Upper lobe of left lung (tissue), 6 donors: ENCODE measurements around the gene PIK3CA. TPM values are rescaled to one million over a fixed set of nuclear protein-coding genes. Genes with fewer than 3 reads are reported as not detected.

Source experiments
- ATAC-seq, 2 donors: fragments of 200-7000 bp; cut with Tn5 transposase; one replicate each; pipeline ENCODE4 v1.9.1; 2022; ENCODE audit warnings: mild to moderate bottlenecking in 2 of 2, moderate library complexity in 2 of 2; ENCODE audit not compliant: low FRiP score in 2 of 2
- DNase-seq, 2 donors: peaks; one replicate each; pipeline ENCODE4 v3.0.0-alpha.2; 2019 to 2020
- H3K27ac ChIP-seq, 4 donors: fragments of 200-600 bp; sonication (generic); one replicate each; pipeline ENCODE4 v1.5.1; 2016 to 2019
- H3K27me3 ChIP-seq, 4 donors: fragments of 200-600 bp; sonication (generic); one replicate each; pipeline ENCODE4 v1.5.1; 2017 to 2019
- H3K36me3 ChIP-seq, 4 donors: fragments of 200-600 bp; sonication (generic); one replicate each; pipeline ENCODE4 v1.5.1; 2016 to 2019
- H3K4me1 ChIP-seq, 4 donors: fragments of 200-600 bp; sonication (generic); one replicate each; pipeline ENCODE4 v1.5.1; 2018 to 2019
- H3K4me3 ChIP-seq, 4 donors: fragments of 200-600 bp; sonication (generic); one replicate each; pipeline ENCODE4 v1.5.1; 2017 to 2019; ENCODE audit warnings: mild to moderate bottlenecking in 2 of 4, moderate library complexity in 1 of 4
- H3K9me3 ChIP-seq, 4 donors: fragments of 200-600 bp; sonication (generic); one replicate each; pipeline ENCODE4 v1.5.1; 2018 to 2019
- EP300 ChIP-seq, 4 donors: sonication (generic); formaldehyde crosslinking; IDR thresholded peaks; one replicate each; pipeline ENCODE4 v1.5.1; 2017; ENCODE audit warnings: antibody characterized with exemption in 4 of 4, control low read depth in 2 of 4
- POLR2A ChIP-seq, 4 donors: fragments of 450-650 bp; IDR thresholded peaks; one replicate each; pipeline ENCODE4 v1.5.1; 2016 to 2017; ENCODE audit warnings: antibody characterized with exemption in 4 of 4, mild to moderate bottlenecking in 2 of 4
- POLR2AphosphoS5 ChIP-seq, 2 donors: sonication (generic); formaldehyde crosslinking; IDR thresholded peaks; one replicate each; pipeline ENCODE4 v1.5.1; 2017; ENCODE audit warnings: antibody characterized with exemption in 2 of 2
- WGBS, 2 donors: methylation state at CpG; one replicate each; pipeline ENCODE4 v1.1.5; 2017 to 2018; 5-methylcytosine and 5-hydroxymethylcytosine counted together
- total RNA-seq, 6 donors: library from RNA; depleted of rRNA in 4 of 6; stranded (reverse); fragments of >200 nt in 4 of 6; gene quantifications; one replicate each; pipeline versions ENCODE4 v1.1.0 to v1.2.1, GENCODE V29; 2016 to 2021
- TF ChIP-seq, protein P1 (sequence below), 6 experiments: fragments of 450-650 bp in 4 of 6; fragments of 200-600 bp in 2 of 6; sonication (generic) in 2 of 6; IDR thresholded peaks; one replicate each; pipeline ENCODE4 v1.5.1; 2016 to 2019; ENCODE audit warnings: antibody characterized with exemption in 6 of 6
- donor health status: DM: no; HTN: no; CAD: no; lungs with moderate emphysema.
- donor health status: DM: no; HTN: yes; CAD: no; lungs with severe emphysema.

PIK3CA gene
- total RNA-seq, 6 donors from 2014 or later, result 7.3 to 37.6 (median 23.5) TPM

DNA sequence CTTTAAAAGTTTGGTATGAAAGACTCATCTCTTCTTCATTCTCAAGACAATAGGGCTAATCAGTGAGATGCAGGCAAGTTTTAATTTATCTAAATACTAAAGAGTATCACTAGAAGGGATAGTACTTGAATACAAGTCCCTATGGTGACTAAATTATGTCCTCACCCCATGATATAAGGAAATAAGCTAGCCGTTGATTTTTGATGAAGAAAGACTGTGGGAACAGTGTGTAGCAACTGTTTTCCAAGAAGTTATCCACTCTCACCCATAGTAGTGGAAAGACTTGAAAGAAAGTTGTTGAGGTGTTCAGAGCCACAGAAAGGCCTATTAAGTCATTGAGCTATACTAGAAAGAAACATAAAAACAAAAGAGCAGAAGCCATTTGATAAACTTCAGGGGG is 36.7 kb downstream of the PIK3CA start:
- Histone ChIP-seq H3K36me3 (no peaks in the 10 kb centered on the region), H3K4me1 (peaks cover 32 to 48% (median 41%) of the 10 kb centered on the region in 4 donors), H3K27me3 (no peaks in the 10 kb centered on the region), H3K9me3 (no peaks in the 10 kb centered on the region), H3K27ac (no peak overlapping the region), H3K4me3 (no peak overlapping the region)
- DNase-seq (no peak), ATAC-seq (no peak)
- TF ChIP-seq POLR2A (IDR thresholded peaks at IDR 0.05) (no peak), EP300 (IDR thresholded peaks at IDR 0.05) (no peak), POLR2AphosphoS5 (IDR thresholded peaks at IDR 0.05) (no peak)
- TF ChIP-seq, protein P1, sequence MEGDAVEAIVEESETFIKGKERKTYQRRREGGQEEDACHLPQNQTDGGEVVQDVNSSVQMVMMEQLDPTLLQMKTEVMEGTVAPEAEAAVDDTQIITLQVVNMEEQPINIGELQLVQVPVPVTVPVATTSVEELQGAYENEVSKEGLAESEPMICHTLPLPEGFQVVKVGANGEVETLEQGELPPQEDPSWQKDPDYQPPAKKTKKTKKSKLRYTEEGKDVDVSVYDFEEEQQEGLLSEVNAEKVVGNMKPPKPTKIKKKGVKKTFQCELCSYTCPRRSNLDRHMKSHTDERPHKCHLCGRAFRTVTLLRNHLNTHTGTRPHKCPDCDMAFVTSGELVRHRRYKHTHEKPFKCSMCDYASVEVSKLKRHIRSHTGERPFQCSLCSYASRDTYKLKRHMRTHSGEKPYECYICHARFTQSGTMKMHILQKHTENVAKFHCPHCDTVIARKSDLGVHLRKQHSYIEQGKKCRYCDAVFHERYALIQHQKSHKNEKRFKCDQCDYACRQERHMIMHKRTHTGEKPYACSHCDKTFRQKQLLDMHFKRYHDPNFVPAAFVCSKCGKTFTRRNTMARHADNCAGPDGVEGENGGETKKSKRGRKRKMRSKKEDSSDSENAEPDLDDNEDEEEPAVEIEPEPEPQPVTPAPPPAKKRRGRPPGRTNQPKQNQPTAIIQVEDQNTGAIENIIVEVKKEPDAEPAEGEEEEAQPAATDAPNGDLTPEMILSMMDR (IDR thresholded peaks at IDR 0.05), result no peak
- 44 to 59% methylated on average over 1 of the region's 1 CpG for WGBS, 2 donors

DNA sequence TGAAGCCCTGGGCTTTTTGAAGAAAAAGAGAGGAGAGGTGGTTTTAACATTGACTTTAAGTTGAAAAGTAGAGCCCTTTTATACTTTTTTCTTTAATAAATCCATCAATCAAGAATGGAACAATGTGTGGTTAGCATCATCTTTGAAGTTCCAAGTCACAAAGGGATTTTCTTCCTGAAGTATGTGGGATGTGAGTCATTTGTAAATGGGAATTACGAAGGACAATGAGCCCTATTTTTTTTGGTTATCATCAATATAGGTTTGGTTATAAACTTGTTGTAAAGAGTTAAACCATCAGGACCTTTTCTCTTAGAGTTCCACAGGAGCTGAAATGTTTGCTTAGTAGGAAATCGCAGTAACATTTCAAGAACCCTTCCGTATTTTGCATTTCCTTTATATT is 38.3 kb downstream of the PIK3CA start:
- H3K9me3 ChIP-seq, result no peaks in the 10 kb centered on the region
- ATAC-seq, result no peak
- no peak overlapping the region for H3K27ac ChIP-seq
- no peak for DNase-seq
- TF ChIP-seq, protein P1 (IDR thresholded peaks at IDR 0.05), result no peak
- TF ChIP-seq POLR2A (IDR thresholded peaks at IDR 0.05), result no peak
- no peak for TF ChIP-seq EP300 (IDR thresholded peaks at IDR 0.05)
- TF ChIP-seq POLR2AphosphoS5 (IDR thresholded peaks at IDR 0.05), result no peak
- H3K4me3 ChIP-seq, result no peak overlapping the region
- WGBS, 2 donors, result 82 to 84% methylated on average over 3 of the region's 3 CpGs
- no peaks in the 10 kb centered on the region for H3K36me3 ChIP-seq
- no peaks in the 10 kb centered on the region for H3K27me3 ChIP-seq
- peaks cover 22 to 38% (median 31%) of the 10 kb centered on the region in 4 donors for H3K4me1 ChIP-seq

DNA sequence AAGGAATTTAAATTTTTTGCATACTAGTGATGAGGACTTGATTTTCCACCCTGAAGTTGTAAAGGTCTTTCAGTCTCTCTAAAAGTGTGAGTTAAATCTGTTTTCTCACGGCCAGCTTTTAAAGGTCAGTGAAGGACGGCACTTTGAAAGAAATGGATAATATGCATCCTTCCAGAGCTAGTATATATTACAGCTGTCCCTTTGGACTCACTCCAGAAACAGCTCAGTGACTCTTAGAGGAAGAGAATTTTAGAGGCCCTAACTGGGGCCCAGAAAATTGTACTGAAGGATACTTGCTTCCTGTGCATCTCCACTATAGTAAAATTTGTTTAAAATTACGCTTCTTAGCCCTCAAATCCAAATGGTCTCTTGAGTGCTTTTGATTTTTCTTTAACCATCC is 41.6 kb downstream of the PIK3CA start:
- no peaks in the 10 kb centered on the region for H3K36me3 ChIP-seq
- H3K9me3 ChIP-seq, result no peaks in the 10 kb centered on the region
- no peak for ATAC-seq
- H3K4me3 ChIP-seq, result no peak overlapping the region
- no peak for TF ChIP-seq EP300 (IDR thresholded peaks at IDR 0.05)
- no peak for TF ChIP-seq POLR2A (IDR thresholded peaks at IDR 0.05)
- TF ChIP-seq, protein P1 (IDR thresholded peaks at IDR 0.05), result no peak
- no peak for TF ChIP-seq POLR2AphosphoS5 (IDR thresholded peaks at IDR 0.05)
- 47 to 53% methylated on average over 3 of the region's 3 CpGs for WGBS, 2 donors
- peaks cover 0 to 16% (median 8%) of the 10 kb centered on the region in 4 donors for H3K4me1 ChIP-seq
- no peak for DNase-seq
- no peaks in the 10 kb centered on the region for H3K27me3 ChIP-seq
- H3K27ac ChIP-seq, result no peak overlapping the region

DNA sequence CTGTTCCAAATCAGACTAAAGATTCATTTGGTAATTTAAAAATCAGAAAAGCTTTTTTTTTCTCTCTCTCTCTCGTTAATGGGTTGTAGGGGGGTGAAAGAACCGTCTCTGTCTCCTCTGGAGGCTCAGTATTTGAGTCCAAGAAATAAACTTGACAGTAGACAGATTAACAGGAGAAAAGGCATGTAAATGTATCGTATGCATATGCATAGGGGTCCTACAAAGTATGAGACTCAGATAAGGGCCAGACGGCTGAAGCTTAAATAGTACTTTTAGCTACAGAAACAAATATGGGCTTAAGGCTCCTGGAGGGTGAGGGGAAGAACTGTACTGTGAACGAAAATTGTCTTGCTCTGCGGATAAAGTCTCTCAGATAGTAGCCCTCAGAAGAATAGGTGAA is 42.4 kb downstream of the PIK3CA start:
- H3K4me1 ChIP-seq, result peaks cover 2 to 24% (median 9%) of the 10 kb centered on the region in 4 donors
- H3K36me3 ChIP-seq, result no peaks in the 10 kb centered on the region
- WGBS, 2 donors, result 85 to 91% methylated on average over 6 of the region's 6 CpGs
- H3K27me3 ChIP-seq, result no peaks in the 10 kb centered on the region
- TF ChIP-seq POLR2AphosphoS5 (IDR thresholded peaks at IDR 0.05) (no peak), POLR2A (IDR thresholded peaks at IDR 0.05) (no peak), EP300 (IDR thresholded peaks at IDR 0.05) (no peak)
- TF ChIP-seq, protein P1 (IDR thresholded peaks at IDR 0.05), result no peak
- DNase-seq, result no peak
- no peak overlapping the region for H3K27ac ChIP-seq
- H3K9me3 ChIP-seq, result no peaks in the 10 kb centered on the region
- H3K4me3 ChIP-seq, result no peak overlapping the region
- no peak for ATAC-seq

DNA sequence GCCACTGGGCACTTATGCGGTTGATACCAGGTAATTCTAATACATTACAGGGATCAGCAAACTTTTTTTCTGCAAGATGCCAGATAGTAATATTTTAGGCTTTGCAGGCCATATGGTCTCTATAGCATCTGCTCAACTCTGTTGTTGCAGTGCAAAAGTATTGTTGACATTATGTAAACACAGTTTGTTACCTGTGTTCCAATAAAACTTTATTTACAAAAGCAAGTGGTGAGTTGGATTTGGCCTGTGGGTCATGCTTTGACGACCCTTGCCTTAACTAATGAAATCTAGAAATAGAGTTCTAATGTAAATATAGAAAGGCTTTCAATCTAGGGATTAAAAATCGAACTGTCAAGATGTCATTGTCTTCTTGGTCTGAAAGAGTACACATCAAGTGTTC is 44.4 kb downstream of the PIK3CA start:
- ATAC-seq, result no peak
- 77 to 84% methylated on average over 3 of the region's 3 CpGs for WGBS, 2 donors
- Histone ChIP-seq H3K27ac (no peak overlapping the region), H3K9me3 (no peaks in the 10 kb centered on the region), H3K4me3 (no peak overlapping the region), H3K4me1 (peaks cover 11 to 37% (median 14%) of the 10 kb centered on the region in 4 donors), H3K36me3 (no peaks in the 10 kb centered on the region), H3K27me3 (no peaks in the 10 kb centered on the region)
- no peak for DNase-seq
- TF ChIP-seq POLR2AphosphoS5 (IDR thresholded peaks at IDR 0.05), result no peak
- TF ChIP-seq, protein P1 (IDR thresholded peaks at IDR 0.05), result no peak
- no peak for TF ChIP-seq POLR2A (IDR thresholded peaks at IDR 0.05)
- no peak for TF ChIP-seq EP300 (IDR thresholded peaks at IDR 0.05)
